DMS53 treated with DMSO at 0.1 percent for 48 hours (cell line): ENCODE measurements around the gene LCN6.
"Not testable (repeated sequence)": the region's sequence is repeated elsewhere in the genome, so short reads cannot be mapped to it uniquely, and the experiment has no call there.

Experiments
- DNase-seq: peaks from one replicate; lab custom pipeline; 2025; ENCODE audit not compliant: unreplicated experiment; lab: John Stamatoyannopoulos, UW

The LCN6 gene

GRCh38 chr9:136784249-136784996 lies 36.1 kb upstream of the LCN6 start:
- peak; percentile 42 for DNase-seq

GRCh38 chr9:136782452-136782851 lies 34.1 kb upstream of the LCN6 start:
- no peak for DNase-seq

GRCh38 chr9:136779808-136780207 lies 31.5 kb upstream of the LCN6 start:
- no peak for DNase-seq

- no peak for DNase-seq
Measured at GRCh38 chr9:136777359-136777758, 29.0 kb upstream of the LCN6 start.

GRCh38 chr9:136776947-136777346 lies 28.6 kb upstream of the LCN6 start:
- no peak for DNase-seq

GRCh38 chr9:136775191-136775590 lies 26.9 kb upstream of the LCN6 start:
- DNase-seq: no peak

GRCh38 chr9:136774416-136775045 lies 26.2 kb upstream of the LCN6 start:
- no peak for DNase-seq

- DNase-seq: no peak
Measured at GRCh38 chr9:136773386-136774044, 25.2 kb upstream of the LCN6 start.

GRCh38 chr9:136771907-136772415 lies 23.6 kb upstream of the LCN6 start:
- DNase-seq: no peak

GRCh38 chr9:136769710-136770191 lies 21.4 kb upstream of the LCN6 start:
- DNase-seq: no peak

- DNase-seq: peak; percentile 70
Measured at GRCh38 chr9:136766410-136767120, 18.2 kb upstream of the LCN6 start.

GRCh38 chr9:136765745-136766409 lies 17.6 kb upstream of the LCN6 start:
- not testable (repeated sequence) for DNase-seq

- no peak for DNase-seq
Measured at GRCh38 chr9:136765041-136765440, 16.7 kb upstream of the LCN6 start.

- no peak for DNase-seq
Measured at GRCh38 chr9:136764301-136764891, 16.1 kb upstream of the LCN6 start, which contains the start of gene LCN15. TSS of gene LCN15 (minus strand) at chr9:136764518. CDS start at chr9:136764488, 30 bp downstream.

- DNase-seq: no peak
Measured at GRCh38 chr9:136763649-136764035, 15.3 kb upstream of the LCN6 start.

GRCh38 chr9:136762915-136763648 lies 14.8 kb upstream of the LCN6 start:
- DNase-seq: peak; percentile 31

GRCh38 chr9:136762221-136762691 lies 13.9 kb upstream of the LCN6 start:
- DNase-seq: no peak

GRCh38 chr9:136761545-136761981 lies 13.2 kb upstream of the LCN6 start:
- no peak for DNase-seq

GRCh38 chr9:136760834-136761544 lies 12.7 kb upstream of the LCN6 start:
- peak; percentile 52 for DNase-seq
